HL-60 (cell line): Measurements from ENCODE around the gene KIAA0825.

Experiments
- DNase-seq, 2 experiments: peaks; one replicate each; pipeline ENCODE4 v3.0.0-alpha.2; 2010 to 2020; ENCODE audit warnings: low read depth in 1 of 2, low spot score in 1 of 2
- H3K27ac ChIP-seq: fragments of 250-450 bp; sonication (Bioruptor Pico); replicated peaks from 2 replicates; pipeline ENCODE4 v1.5.1; 2020; ENCODE audit warnings: mild to moderate bottlenecking, moderate library complexity
- H3K27me3 ChIP-seq: fragments of 250-450 bp; sonication (Bioruptor Pico); 2 replicates; pipeline ENCODE4 v1.5.1; 2021; ENCODE audit warnings: mild to moderate bottlenecking, moderate library complexity; ENCODE audit not compliant: insufficient read depth, poor library complexity, severe bottlenecking
- H3K4me3 ChIP-seq: replicated peaks from 2 replicates; pipeline ENCODE4 v1.5.1; 2011; ENCODE audit warnings: mild to moderate bottlenecking, control low read depth, low read length; ENCODE audit not compliant: insufficient read depth
- GABPA ChIP-seq: IDR thresholded peaks from 2 replicates; pipeline ENCODE4 v1.6.1; 2012; ENCODE audit warnings: low read depth
- POLR2AphosphoS5 ChIP-seq: IDR thresholded peaks from 2 replicates; pipeline ENCODE4 v1.6.1; 2012; ENCODE audit warnings: low read depth
- SPI1 ChIP-seq: IDR thresholded peaks from 2 replicates; pipeline ENCODE4 v1.6.1; 2012; ENCODE audit warnings: low read depth, mild to moderate bottlenecking, borderline replicate concordance
- TF ChIP-seq, protein P1 (sequence below): IDR thresholded peaks from 2 replicates; pipeline ENCODE4 v1.6.1; 2012; ENCODE audit warnings: low read depth; ENCODE audit not compliant: insufficient replicate concordance
- TF ChIP-seq, protein P2 (sequence below): IDR thresholded peaks from one replicate; pipeline ENCODE4 v1.5.1; 2011; ENCODE audit warnings: low read length, control low read depth, inconsistent platforms; ENCODE audit not compliant: insufficient read depth

KIAA0825 gene

DNA sequence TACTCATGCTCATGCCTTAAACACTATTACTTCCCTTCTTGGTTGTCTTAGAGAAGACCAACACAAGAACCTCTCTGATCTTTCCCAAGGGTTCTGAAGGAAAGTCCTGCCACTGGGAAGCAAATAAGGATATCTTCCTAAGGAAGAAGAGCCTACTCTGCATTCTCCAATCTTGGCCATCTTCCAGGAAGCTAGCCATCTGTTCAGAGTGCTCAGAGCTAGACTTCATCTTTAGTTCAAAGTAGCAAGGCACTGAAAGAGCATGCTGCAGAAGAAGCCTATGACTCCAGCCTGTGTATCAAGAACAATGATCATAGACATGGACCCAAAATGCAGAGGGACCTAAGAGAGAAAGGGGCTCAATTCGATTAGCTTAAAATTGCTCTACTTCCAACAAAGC lies 114.7 kb downstream of the KIAA0825 start:
- H3K27ac ChIP-seq: no peak overlapping the region
- TF ChIP-seq, protein P1, sequence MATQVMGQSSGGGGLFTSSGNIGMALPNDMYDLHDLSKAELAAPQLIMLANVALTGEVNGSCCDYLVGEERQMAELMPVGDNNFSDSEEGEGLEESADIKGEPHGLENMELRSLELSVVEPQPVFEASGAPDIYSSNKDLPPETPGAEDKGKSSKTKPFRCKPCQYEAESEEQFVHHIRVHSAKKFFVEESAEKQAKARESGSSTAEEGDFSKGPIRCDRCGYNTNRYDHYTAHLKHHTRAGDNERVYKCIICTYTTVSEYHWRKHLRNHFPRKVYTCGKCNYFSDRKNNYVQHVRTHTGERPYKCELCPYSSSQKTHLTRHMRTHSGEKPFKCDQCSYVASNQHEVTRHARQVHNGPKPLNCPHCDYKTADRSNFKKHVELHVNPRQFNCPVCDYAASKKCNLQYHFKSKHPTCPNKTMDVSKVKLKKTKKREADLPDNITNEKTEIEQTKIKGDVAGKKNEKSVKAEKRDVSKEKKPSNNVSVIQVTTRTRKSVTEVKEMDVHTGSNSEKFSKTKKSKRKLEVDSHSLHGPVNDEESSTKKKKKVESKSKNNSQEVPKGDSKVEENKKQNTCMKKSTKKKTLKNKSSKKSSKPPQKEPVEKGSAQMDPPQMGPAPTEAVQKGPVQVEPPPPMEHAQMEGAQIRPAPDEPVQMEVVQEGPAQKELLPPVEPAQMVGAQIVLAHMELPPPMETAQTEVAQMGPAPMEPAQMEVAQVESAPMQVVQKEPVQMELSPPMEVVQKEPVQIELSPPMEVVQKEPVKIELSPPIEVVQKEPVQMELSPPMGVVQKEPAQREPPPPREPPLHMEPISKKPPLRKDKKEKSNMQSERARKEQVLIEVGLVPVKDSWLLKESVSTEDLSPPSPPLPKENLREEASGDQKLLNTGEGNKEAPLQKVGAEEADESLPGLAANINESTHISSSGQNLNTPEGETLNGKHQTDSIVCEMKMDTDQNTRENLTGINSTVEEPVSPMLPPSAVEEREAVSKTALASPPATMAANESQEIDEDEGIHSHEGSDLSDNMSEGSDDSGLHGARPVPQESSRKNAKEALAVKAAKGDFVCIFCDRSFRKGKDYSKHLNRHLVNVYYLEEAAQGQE: no peak
- TF ChIP-seq SPI1 (no peak), GABPA (no peak)
- H3K27me3 ChIP-seq: no peaks in the 10 kb centered on the region
- no peak overlapping the region for H3K4me3 ChIP-seq
- DNase-seq: no peak

DNA sequence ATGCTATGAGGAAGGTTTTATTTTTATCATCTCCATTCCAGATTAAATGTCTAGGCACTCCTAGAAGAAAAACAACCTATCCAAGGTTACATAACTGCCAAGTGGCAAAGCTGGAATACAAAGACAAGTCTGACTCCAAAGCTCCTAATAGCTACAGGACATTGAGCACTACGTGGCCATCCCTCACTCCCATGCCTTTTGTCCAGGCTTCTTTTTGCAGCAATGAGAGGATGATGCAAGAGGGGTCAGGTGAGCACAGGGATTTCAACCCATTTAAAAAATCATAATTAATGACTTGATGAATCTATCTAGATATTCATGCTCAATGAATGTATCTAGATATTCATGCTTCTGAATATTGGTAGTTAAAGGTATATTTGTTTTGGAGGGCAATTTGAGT lies 117.0 kb downstream of the KIAA0825 start:
- Histone ChIP-seq H3K27ac (no peak overlapping the region), H3K27me3 (no peaks in the 10 kb centered on the region), H3K4me3 (no peak overlapping the region)
- DNase-seq: no peak
- TF ChIP-seq POLR2AphosphoS5: no peak
- TF ChIP-seq SPI1: no peak
- TF ChIP-seq, protein P1: no peak
- no peak for TF ChIP-seq GABPA

DNA sequence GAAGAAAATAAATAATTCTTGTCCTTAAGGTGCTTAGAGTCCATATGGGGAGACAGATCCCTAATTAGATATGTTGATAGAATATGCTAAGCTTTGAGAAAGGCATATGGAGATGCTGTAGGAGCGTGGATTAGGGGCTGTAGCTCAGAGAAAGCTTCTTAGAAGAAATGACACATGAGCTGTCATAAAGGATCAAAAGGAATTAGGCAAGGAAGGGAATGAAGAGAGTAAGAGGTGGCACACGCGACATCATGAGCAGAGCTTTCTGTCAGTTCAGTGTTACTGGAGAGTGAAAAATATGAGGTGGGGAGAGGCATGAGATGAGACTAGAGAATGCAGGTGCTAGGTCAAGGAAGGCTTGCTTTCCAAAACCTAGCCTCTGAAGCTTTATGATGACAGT lies 118.6 kb downstream of the KIAA0825 start:
- Histone ChIP-seq H3K4me3 (no peak overlapping the region), H3K27ac (no peak overlapping the region), H3K27me3 (no peaks in the 10 kb centered on the region)
- TF ChIP-seq, protein P1: no peak
- TF ChIP-seq SPI1 (no peak), GABPA (no peak), POLR2AphosphoS5 (no peak)
- TF ChIP-seq, protein P2, sequence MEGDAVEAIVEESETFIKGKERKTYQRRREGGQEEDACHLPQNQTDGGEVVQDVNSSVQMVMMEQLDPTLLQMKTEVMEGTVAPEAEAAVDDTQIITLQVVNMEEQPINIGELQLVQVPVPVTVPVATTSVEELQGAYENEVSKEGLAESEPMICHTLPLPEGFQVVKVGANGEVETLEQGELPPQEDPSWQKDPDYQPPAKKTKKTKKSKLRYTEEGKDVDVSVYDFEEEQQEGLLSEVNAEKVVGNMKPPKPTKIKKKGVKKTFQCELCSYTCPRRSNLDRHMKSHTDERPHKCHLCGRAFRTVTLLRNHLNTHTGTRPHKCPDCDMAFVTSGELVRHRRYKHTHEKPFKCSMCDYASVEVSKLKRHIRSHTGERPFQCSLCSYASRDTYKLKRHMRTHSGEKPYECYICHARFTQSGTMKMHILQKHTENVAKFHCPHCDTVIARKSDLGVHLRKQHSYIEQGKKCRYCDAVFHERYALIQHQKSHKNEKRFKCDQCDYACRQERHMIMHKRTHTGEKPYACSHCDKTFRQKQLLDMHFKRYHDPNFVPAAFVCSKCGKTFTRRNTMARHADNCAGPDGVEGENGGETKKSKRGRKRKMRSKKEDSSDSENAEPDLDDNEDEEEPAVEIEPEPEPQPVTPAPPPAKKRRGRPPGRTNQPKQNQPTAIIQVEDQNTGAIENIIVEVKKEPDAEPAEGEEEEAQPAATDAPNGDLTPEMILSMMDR: no peak
- DNase-seq: no peak

DNA sequence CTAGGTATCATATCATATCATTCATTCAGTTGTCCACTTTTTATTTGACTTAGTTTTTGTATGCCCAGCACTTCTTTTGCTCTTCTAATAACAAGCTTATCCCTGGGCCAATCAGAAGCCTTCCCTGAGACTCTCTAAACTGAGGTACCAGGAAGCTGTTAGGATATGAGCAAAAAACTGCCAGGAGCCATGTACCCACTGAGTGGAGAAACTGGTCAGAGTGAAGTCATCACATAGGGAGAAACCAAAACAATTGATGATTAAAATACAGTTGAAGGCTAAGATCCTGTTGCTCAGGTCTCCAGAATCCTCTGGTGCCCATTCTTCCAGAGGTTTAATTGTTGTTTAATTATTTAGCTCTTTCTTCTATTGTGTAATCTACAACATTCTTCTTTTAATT lies 120.2 kb downstream of the KIAA0825 start:
- H3K27me3 ChIP-seq: no peaks in the 10 kb centered on the region
- DNase-seq: no peak
- TF ChIP-seq POLR2AphosphoS5 (no peak), SPI1 (no peak), GABPA (no peak)
- TF ChIP-seq, protein P1: no peak
- TF ChIP-seq, protein P2: no peak
- H3K4me3 ChIP-seq: no peak overlapping the region
- no peak overlapping the region for H3K27ac ChIP-seq
